Chondrocyte (in vitro differentiated cells): ENCODE data around the gene HLX. TPM values are rescaled to one million over a fixed set of nuclear protein-coding genes. Genes with fewer than 3 reads are reported as not detected.

Experiments
- DNase-seq: peaks from one replicate; pipeline ENCODE4 v3.0.0; 2021; ENCODE audit warnings: mixed read lengths, low spot score
- H3K27ac Mint-ChIP-seq: one replicate; pipeline ENCODE4 v1.8.0; 2021; ENCODE audit warnings: mild to moderate bottlenecking, moderate library complexity, mixed read lengths; ENCODE audit not compliant: unreplicated experiment
- H3K27me3 Mint-ChIP-seq: 2 replicates; pipeline ENCODE4 v1.8.0; 2021; ENCODE audit warnings: low read depth, mixed read lengths
- H3K36me3 Mint-ChIP-seq: 2 replicates; pipeline ENCODE4 v1.8.0; 2021; ENCODE audit warnings: low read depth, mixed read lengths
- H3K4me1 Mint-ChIP-seq: 2 replicates; pipeline ENCODE4 v1.8.0; 2021; ENCODE audit warnings: low read depth, mild to moderate bottlenecking, mixed read lengths
- H3K4me3 Mint-ChIP-seq: one replicate; pipeline ENCODE4 v1.8.0; 2021; ENCODE audit warnings: mild to moderate bottlenecking, moderate library complexity, mixed read lengths; ENCODE audit not compliant: unreplicated experiment
- H3K9me3 Mint-ChIP-seq: 2 replicates; pipeline ENCODE4 v1.8.0; 2021; ENCODE audit warnings: low read depth, mixed read lengths
- total RNA-seq: library from RNA; stranded (reverse); gene quantifications from 3 replicates; pipeline ENCODE4 v1.2.1, GENCODE V29; 2021
- TF ChIP-seq, protein P1 (sequence below): fragments of 200-600 bp; sonication (generic); IDR thresholded peaks from 2 replicates; pipeline ENCODE4 v1.5.0; 2021; ENCODE audit warnings: antibody characterized with exemption, mild to moderate bottlenecking, moderate library complexity

Gene HLX
- total RNA-seq, 1 donor from 2014 or later = 0.62 TPM

- no peak for DNase-seq
- TF ChIP-seq, protein P1, sequence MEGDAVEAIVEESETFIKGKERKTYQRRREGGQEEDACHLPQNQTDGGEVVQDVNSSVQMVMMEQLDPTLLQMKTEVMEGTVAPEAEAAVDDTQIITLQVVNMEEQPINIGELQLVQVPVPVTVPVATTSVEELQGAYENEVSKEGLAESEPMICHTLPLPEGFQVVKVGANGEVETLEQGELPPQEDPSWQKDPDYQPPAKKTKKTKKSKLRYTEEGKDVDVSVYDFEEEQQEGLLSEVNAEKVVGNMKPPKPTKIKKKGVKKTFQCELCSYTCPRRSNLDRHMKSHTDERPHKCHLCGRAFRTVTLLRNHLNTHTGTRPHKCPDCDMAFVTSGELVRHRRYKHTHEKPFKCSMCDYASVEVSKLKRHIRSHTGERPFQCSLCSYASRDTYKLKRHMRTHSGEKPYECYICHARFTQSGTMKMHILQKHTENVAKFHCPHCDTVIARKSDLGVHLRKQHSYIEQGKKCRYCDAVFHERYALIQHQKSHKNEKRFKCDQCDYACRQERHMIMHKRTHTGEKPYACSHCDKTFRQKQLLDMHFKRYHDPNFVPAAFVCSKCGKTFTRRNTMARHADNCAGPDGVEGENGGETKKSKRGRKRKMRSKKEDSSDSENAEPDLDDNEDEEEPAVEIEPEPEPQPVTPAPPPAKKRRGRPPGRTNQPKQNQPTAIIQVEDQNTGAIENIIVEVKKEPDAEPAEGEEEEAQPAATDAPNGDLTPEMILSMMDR = no peak
- Mint-ChIP-seq H3K9me3 (no peaks in the 10 kb centered on the region), H3K36me3 (peaks cover 6% of the 10 kb centered on the region), H3K27ac (no peak overlapping the region), H3K4me1 (peaks cover 21% of the 10 kb centered on the region), H3K27me3 (peaks cover 96% of the 10 kb centered on the region), H3K4me3 (no peak overlapping the region)
These were observed 7.4 kb downstream of the HLX start for GRCh38 chr1:220886470-220887201.

GRCh38 chr1:220887202-220887519, 7.9 kb downstream of the HLX start:
- H3K27me3 Mint-ChIP-seq = peaks cover 96% of the 10 kb centered on the region

DNA sequence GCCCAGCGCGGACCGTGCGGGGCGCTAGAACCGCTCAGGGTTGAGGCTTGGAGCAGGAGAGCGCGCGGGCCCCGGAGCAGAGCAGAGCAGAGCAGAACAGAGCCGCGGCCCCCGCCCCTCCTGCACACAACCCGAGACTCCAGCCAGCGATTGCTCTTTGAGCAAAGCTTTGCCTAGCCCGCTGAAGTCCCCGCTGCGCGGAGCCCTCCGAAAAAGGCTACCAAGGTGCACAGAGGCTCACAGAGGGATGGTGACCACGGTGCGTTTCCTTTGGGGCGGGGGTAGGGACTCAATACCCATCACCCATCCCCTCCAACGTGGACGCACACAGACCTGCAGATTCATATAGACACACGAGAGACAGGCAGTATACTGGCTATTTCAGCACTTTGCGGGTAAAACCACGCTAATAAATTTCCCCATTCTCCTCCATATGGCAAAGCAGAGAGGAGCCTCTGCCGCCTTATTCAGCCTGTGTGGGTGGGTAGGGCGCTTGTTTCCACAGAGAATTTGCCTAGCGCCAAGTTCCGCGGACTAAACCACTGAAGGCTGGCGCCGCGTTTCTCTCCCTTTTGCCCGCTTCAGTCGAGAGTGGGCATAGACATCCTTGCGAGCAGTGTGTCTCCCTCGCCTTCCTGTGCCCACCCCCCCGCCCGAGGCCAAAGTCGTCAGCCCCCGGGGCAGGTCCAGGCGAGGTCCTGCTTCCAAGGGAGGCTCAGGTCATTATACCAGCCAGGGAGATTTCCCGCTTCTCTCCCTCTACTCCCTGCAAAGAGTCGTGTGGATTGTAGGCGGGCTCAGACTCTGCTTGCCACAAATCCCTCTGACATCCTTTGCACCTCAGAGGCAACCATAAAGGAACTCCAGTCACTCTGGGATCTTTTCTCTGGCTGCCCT, 8.5 kb downstream of the HLX start:
- Mint-ChIP-seq H3K9me3 (no peaks in the 10 kb centered on the region), H3K4me3 (peak overlapping the region; percentile 45), H3K27ac (no peak overlapping the region), H3K36me3 (peaks cover 10% of the 10 kb centered on the region), H3K4me1 (peaks cover 18% of the 10 kb centered on the region), H3K27me3 (peaks cover 97% of the 10 kb centered on the region)
- no peak for DNase-seq
- TF ChIP-seq, protein P1 = no peak

More at GRCh38 chr1:220887202-220887519, 7.9 kb downstream of the HLX start:
- Mint-ChIP-seq H3K27ac (no peak overlapping the region), H3K36me3 (peaks cover 8% of the 10 kb centered on the region), H3K4me1 (peaks cover 21% of the 10 kb centered on the region), H3K9me3 (no peaks in the 10 kb centered on the region), H3K4me3 (peak overlapping the region; percentile 45)
- TF ChIP-seq, protein P1 = no peak
- DNase-seq = no peak

- TF ChIP-seq, protein P1 = no peak
- no peak for DNase-seq
- Mint-ChIP-seq H3K4me1 (peaks cover 18% of the 10 kb centered on the region), H3K36me3 (peaks cover 12% of the 10 kb centered on the region), H3K27ac (no peak overlapping the region), H3K4me3 (no peak overlapping the region), H3K27me3 (peaks cover 98% of the 10 kb centered on the region), H3K9me3 (no peaks in the 10 kb centered on the region)
These were observed 9.3 kb downstream of the HLX start for GRCh38 chr1:220888417-220888986.

DNA sequence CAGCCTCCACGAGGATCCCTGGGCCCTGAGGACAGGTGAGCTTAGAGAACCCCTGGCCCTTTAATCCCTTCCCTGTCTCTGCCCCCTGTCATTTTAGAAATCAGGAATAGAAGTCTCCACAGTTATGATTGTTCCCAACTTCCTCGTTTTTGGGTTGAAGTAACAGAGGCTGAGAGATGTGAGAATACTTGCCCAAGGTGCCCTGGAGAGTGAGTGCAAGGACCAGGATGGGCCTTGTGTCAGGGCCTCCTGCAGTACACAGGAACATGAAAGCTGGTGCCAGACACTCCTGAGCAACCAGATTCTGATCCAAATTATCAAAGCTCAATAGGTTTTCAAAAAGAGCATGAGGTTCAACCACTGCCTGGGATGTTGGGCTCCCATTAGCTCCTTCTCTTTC, 10.1 kb downstream of the HLX start:
- Mint-ChIP-seq H3K9me3 (no peaks in the 10 kb centered on the region), H3K27ac (no peak overlapping the region), H3K27me3 (peaks cover 97% of the 10 kb centered on the region), H3K36me3 (peaks cover 12% of the 10 kb centered on the region), H3K4me3 (no peak overlapping the region), H3K4me1 (peaks cover 19% of the 10 kb centered on the region)
- TF ChIP-seq, protein P1 = no peak
- DNase-seq = no peak
